T-helper 2 cell (primary cell): ENCODE data around the gene CHN1.

ENCODE experiments used
- DNase-seq, 5 experiments: peaks; one replicate each; pipeline versions ENCODE4 v3.0.0 to v3.0.0-alpha.2; 2012 to 2022

Gene CHN1

DNA sequence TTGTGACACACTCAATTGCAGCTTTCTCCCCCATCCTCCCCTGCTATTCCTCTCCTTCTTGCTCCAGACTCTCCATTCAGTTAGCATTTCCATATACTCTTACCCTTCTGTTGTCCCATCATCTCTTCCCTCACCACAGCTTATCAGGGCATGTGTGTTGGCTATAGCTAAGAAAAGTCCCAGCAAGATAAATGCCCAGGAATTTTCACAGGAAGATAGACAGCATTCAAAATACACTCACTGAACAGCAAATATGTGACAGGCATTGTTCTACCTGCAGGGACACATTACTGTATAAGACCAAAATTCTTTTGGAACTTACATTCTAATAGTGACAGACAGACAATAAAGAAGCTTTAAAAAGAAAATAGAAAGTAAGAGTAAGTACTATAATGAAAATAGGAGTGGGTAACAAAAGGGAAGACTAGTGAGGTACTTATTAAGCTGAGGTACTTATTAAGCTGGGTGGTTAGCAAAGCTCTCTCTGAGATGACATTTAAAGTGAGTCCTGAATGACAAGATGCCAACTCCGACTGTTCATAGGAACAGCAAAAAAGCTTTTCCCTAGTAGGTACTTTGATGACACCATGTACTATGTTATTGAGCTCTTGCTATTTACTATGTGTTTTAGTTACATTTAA lies 86.2 kb downstream of the CHN1 start:
- DNase-seq = no peak

DNA sequence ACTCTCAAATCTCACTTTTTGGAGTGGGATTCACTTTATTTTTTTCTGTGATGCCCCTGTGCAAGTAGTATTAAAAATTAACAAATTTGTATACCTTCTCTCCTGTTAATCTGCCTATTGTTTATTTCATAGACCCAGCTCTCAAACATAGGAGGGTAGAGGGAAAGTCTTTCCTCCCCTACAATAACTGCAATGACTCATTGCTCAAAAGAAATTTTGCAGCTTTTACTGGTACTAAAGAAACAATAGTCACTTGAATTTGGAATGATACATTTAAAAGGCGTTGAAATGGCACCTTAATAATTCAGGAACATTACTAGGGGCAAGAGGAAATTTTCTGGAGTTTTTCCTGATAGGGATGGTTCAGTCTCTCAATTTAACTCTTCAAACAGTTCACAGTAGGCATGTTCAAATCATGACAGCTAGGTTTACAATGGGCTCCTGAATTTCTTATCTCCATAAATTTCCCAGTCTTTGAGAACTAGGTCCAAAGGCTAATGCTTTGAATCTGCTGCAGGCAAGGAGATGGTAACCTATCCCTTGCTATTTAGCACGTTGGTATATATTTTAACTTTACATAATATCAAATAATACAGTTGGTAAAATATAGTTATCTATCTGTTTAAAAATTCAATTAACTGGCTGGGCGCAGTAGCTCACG lies 88.8 kb downstream of the CHN1 start:
- no peak for DNase-seq

DNA sequence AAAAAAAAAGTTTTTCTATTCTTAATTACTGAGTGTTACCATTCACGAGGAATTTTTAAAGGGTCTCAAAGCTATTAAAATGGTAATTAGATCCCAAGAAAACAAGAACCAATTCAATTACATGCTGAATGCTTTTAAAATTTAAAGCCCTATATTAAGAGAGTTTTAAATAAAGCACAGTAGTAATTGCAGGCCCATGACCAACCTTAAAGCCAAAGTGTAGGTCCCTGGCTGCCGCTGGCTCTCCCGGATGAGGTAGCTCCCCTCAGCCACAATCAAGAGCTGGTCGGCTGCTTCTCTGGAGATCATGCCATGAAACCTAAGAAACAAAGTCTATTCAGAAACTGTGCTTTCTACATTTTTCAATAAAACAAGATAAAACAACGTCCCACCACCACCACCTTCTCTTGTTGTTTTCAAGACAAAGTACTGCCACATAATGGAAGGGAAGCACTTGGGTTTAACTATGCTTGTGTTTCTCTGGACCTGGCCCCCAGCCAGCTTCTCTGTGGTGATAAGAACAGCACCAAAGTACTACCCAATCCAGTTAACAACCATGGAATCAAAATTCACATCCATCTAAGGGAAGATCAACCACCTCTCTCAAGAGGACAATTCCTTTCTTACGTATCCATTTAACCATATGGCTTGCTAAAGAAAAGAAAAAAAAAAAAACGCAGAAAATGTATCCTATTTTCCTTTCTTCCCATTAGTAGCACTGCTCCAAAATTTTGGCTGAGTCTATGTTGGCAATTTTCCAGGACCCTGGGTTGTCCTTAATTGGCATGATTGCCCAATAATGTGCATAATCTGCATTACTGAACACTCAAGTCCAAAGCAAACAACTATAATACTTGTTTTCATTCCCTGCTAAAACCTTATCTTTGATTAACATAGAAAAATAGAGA lies 90.1 kb downstream of the CHN1 start:
- no peak for DNase-seq

DNA sequence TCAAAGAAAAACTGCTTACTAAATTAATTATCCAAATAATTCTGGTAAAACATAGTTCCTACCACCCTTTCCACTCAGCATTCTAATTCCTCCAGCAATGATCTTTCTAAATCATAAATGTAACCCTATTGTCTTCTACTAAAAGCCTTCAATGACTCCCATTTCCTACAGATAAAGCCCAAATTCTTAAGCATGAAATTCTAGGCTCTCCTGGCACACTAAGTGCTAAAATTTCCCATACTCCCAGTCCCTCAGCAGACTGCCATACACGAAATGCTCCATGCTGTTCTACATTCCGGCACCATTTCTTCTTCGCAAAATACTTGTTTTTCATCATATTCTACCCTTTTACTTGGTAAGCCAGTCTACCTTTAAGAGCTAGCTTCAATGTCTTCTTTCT lies 96.9 kb downstream of the CHN1 start:
- DNase-seq = no peak

DNA sequence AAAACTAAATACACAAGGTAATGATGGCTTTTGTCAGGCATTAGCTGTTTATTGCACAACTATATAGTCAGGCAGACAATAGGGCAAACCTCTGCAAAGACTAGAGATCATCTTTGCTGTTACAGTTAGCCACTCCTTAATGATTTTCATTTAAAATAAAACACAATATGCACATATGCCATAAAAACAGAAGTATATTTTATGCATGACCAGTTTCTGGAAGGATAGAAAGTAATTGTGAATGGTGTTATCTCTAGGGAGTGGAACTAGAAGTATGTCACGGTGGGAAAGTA lies 102.0 kb downstream of the CHN1 start:
- DNase-seq = no peak

DNA sequence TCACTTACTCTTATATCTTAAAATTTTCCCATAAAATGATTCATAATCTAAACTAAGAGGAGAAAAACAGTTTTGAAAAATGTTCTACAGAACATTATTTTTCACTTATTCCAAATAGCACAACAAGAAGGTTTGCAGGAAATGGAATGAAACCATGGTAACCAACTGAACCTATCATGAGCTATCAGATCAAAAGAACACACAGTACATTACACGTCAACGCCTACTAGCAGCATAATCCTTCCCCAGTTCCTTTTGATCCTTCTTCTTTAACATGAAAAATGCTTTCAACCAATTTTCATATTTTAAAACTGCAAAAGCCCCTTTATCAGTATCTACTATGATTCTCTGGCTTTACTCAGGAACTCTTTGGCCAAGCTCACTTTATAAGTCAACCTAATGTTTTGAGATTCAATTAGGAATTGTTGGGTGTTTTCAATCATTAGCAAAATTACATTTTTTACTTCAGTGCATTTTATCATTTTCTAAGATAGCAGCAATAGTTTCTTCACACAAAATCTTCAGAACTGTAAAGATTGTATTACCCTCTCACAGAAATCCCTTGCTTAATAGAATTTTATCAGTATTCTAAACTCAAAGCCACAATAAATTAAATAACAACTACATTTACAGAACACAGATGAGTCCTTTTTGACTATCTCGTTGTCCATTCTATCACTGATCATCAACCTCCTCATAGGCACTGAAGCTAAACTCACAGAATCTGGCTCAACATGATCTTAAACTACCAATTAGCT lies 102.5 kb downstream of the CHN1 start:
- DNase-seq = peak in 2 of 5 experiments; percentile 7 to 46

DNA sequence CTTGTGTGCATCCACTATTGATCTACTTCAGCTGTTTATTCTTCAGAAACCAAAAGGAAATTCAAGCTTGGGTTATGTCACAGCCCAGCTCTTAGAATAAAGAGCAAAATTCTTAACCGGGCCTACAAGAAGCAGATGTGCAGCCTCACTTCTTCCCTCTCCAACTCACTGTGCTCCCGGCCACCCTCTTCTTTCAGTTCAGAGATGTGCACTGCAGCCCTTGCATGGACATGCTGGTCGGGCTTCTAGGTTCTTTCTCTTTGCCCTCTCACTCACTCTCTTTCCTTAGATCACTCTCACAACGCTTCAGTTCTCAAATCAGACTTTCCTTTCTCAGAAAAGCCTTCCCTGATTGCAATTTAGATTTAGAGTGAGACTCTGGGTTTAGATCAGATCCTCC lies 104.1 kb downstream of the CHN1 start:
- peak in 1 of 5 experiments; percentile 34 for DNase-seq

DNA sequence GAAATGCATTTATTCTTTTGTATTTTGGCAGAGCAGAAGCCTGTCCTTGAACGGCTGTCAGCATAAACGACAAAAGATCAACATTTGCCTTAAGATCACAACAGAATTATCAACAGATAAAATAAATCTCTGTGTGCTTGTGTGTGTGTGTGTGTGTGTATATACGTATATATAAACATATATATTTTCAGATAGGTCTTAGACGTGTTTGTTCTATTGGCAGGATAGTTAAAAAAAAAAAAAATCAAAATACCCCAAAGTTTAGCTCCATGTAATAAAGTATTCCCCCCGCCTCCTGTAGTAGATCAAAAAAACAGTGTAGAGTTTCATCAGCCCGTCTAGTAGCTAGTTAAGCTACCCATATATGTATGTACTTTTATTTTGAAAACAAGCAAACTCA lies 107.9 kb downstream of the CHN1 start:
- no peak for DNase-seq

DNA sequence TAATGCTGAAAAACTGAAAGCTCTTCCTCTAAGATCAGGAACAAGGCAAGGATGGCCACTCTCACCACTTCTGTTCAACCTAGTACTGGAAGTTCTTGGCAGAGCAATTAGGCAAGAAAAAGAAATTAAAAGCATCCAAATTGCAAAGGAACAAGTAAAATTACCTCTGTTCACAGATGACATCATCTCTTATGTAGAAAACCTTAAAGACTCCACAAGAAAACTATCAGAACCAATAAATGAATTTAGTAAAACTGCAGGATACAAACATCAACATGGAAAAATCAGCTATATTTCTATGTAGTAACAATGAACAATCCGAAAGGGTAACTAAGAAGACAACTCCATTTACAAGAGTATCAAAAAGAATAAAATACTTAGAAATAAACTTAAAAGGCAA lies 112.2 kb downstream of the CHN1 start:
- DNase-seq = no peak

DNA sequence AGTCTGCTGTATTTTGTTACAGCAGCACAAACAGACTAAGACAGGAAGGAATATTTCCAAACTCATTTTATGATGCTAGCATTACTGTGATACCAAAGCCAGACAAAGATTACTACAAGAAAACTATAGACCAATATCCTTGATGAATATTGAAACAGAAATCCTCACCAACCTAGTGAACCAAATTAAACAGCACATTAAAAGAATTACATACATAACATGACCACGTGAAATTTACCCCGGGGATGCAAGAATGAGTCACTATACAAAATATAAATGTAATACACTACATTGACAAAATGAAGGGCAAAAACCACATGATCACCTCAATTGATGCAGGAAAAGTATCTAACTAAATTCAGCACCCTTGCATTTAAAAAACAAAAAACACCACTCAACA lies 112.6 kb downstream of the CHN1 start:
- peak in 1 of 5 experiments; percentile 23 for DNase-seq

DNA sequence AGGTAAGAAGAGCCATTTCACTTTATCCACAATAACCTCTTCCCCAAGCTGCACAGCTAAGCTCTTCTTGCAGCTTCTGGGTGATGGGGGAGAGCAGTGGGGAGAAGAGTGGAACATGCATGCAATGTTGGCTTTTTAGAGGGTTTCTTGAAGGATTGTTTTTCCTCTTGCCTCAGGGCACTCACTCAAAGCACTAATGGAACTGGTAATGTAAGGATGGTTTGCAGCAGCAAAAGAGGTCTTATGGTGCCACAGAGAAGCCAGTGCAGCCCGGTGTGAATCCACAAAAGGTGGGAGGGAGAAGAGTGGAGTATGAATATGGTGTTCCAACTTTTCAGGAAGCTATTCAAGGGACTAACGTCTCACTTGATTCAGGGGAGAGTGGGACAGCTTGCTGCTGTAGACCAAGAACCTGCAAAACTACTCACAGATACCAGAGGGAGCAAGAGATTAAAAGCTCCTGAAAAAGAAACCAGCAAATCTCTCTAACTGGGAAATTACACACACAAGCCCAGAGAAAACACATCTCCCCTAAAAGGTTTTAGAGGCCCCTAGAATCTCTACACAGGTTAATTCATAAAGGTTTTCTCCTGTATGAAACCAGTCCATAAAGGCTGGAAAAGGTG lies 116.4 kb downstream of the CHN1 start:
- DNase-seq = no peak

DNA sequence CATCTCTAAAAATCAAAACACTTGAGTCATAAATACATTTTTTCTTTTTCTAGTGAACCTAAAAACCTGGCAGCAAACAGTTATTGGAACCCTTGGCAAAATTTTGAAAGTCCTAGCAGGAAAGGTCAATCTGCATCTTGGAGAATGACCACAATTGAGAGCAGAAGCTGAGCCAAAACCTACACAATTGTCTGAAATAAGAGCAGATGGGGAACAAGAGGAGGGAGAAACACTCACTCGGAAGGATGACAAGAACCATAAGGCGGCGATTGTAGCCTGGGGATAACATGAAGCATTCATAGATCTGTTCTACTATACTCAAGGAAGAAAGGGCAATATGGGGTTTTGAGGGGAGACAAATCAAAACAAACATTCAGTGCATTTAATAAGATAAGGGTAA lies 117.0 kb downstream of the CHN1 start:
- DNase-seq = no peak

DNA sequence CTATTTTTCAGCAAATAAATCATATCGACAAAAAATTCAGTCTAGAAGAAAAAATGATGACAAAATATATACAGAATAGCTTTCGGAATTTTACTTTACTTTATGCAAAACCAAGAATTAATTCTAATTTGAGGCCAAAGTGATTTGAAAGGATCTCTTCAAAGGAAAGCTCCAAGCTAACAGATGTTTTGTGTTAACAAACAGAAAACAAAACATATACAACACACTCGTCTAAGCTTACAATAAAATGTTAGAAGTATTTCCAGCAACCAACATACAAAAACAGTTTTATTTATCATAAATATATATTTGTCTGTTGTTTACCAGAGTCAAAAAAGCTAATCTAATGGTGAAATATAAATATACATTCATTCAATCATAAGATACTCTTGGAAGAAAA lies 122.8 kb downstream of the CHN1 start:
- no peak for DNase-seq

DNA sequence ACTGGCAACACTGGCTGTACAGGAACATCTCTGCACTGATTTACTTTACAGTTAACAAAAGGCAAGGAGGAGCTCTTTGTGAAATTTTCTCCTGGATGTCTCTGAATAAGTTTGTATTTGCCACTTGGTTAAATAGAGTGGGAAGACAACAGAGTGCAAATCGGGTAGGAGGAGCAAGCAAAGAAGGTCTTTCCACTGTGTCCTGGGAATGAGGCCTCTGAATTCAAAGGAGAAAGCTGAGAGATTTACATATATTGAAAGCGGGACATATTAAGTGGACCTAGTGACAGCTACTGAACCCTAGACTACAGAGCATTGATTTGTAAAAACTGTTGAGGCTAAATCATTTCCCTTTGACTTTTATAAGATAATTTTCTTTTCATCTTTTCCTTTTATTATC lies 123.5 kb downstream of the CHN1 start:
- no peak for DNase-seq

DNA sequence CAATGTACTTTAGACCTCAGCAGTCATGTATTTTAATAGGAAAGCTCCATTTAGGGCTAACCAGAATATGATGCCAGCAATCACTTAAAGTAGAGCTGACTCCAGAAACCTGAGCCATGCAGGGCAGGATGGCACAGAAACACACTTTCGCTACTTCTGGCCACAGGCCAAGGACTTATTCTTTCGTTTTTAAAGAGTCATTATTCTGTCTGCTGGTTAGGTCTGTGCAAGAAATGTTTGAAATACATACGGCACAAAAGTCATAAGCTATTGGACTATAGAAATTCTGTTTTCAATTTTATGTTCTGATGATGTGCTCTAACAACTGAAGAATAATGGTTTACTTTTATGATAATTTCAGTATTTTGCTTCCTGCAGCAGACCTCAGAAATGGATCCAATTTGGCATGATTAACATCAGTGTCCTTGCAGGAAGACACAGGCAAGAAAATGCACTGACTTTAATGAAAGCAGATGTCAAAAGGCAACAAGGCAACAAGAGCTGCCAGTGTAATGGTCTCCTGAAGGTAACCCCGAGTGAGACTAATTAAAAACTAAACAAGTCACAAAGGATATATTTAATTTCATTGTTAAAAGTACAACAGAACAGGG lies 126.5 kb downstream of the CHN1 start:
- no peak for DNase-seq

DNA sequence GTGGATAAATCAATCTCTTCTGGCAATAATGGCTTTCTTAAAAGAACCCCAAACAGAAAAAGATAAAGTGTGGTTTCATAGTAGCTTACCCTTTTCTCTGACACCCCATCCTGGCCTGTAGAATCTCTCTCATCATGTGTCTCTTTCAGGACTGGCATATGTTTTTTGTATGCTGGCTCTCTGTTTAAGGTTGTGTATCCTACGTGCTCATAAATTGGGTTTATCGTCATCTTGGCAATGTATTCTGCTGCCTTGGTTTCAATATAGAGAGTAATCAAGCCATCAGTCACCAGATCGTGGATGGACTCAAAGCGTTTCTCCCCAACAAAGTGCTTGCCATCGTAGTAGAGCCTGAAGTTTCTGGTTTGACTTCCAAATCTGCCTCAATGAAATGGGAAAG lies 127.4 kb downstream of the CHN1 start:
- DNase-seq = no peak

DNA sequence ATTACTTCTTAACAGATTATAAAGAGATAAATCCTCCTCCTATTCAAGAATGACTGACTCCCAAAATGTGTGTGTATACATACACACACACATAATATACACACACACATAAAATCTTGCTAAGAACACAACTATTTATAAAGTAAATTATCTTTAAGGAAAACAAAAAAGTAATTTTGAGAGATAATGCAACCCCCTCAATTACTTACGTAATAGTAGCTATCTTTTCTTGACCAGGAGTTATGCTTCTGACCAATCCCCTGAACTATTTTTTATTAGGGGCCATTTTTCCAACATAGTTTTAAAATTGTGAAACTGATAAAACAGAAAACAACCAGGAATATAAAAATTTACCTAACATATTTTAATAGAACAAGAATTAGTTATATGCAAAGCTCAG lies 127.9 kb downstream of the CHN1 start:
- no peak for DNase-seq

DNA sequence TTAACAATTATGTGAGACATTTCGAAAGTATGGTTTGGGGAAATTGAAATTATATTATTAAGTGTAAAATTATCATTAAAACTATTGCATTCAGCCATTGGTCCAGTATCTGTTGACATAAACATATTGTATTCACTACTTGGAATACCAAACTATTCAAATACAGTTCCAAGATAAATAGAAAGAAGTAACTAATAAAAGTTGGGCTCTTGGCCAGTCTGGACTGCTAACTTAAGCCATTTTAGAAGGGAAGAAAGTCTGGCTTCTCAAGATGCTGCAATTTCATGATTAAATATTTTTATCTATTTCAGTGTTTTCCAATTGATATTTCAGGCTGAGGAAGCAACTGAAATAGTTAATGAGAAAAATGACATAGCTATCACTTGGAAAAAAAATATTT lies 131.1 kb downstream of the CHN1 start:
- DNase-seq = no peak

DNA sequence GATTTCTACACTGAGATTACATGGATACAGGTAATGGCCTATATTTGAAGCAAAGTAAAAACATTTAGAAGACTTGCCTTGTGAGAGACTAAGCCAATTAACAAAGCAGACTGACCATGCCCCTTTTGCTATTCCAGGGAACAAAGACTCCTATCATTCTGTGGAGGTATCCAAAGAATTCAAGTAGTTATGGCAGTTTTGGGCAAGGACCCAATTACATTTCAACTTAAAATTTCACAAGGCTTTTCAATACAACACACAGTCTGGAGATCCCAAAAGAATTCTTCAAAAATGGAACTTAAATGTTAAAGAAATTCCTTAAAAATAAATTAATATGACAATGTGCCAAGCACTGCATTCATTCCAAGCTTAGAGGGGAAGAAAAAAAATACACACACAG lies 131.7 kb downstream of the CHN1 start:
- DNase-seq = no peak

DNA sequence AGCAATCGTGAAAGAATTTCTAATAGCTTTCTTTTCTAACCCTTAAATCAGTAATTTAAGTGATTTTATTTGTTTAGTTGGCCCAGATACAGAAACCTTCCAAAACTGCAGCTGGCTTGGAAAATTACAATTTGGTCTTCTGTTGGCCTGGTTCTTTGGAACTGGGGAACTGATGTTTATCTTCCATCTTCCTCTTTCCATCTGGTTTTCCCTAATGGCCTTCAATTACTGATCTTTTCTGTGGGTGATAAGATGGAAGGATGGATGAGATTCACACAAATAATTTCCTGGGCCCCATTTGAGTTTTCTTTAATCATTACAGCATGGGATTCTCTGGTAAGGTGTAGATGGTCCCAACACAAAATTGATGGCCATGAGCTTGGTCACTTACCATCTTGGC lies 134.4 kb downstream of the CHN1 start:
- no peak for DNase-seq

DNA sequence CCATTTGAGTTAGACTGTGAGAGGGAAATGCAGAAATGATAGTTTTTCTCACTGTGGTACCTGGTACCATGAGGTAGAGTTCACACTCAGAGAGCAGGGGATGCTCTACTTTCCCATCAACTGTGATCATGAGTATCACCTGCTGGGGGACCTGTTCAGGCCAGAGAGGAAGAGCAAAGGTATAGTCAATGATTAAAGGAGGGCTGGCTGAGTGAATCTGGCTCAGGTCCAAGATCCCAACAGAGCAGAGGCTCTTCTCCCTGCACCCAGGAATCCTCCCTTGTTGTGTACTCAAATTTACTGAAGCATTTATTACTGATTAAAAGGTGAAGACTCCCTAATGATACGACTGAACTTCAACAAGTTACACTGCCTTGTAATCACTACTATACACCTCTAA lies 136.3 kb downstream of the CHN1 start:
- no peak for DNase-seq

DNA sequence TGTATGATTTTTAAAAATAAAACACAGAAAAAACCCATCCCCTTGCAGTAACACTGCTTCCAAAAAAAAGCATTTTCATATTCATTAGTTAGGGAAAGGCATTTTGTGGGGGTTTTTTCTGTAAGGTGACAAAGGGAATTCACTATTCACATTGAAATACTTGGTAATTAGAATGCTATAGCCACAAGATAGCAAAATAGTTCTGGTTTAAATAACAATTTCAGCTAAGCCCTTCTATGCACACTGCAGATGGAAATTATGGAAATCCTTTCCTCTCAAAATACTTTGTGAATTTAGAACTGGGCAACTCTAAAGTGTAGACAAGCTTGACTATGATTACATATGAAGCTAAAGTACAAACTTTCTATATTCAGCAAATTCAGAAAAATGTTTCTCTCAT lies 138.8 kb downstream of the CHN1 start:
- no peak for DNase-seq
